Panc1 (cell line): ENCODE measurements around the gene TMEM63C.

Source experiments
- CTCF ChIP-seq: fragments of 450-650 bp; IDR thresholded peaks from 2 replicates; pipeline ENCODE4 v1.5.1; 2017; ENCODE audit warnings: mild to moderate bottlenecking
- POLR2AphosphoS5 ChIP-seq: IDR thresholded peaks from 2 replicates; pipeline ENCODE4 v1.6.1; 2012; ENCODE audit warnings: mild to moderate bottlenecking, low read depth, low read length, moderate library complexity

- no peak for TF ChIP-seq POLR2AphosphoS5
- no peak for TF ChIP-seq CTCF
Measured at GRCh38 chr14:77270361-77271112, 88.9 kb downstream of the TMEM63C start.
